ENCODE measurements around the gene KCTD1. TPM values are rescaled to one million over a fixed set of nuclear protein-coding genes. Genes with fewer than 3 reads are reported as not detected.
A peak's percentile ranks its signal among the peaks of the same experiment; 100 is the strongest.

The KCTD1 gene
- total and polyA plus RNA-seq, 4 donors, result 0.78 to 2.9 (median 2.0) TPM

GRCh38 chr18:26575865-26576217 lies 27.5 kb upstream of the KCTD1 start (continued):
- TF ChIP-seq REST (IDR thresholded peaks at IDR 0.05) (no peak), EGR1 (IDR thresholded peaks at IDR 0.05; ENCODE audit: low read depth in 2 of 2) (no peak), TAF1 (conservative IDR thresholded peaks at IDR 0.05) (no peak), HNF4G (IDR thresholded peaks at IDR 0.05) (no peak), MAX (IDR thresholded peaks at IDR 0.05) (no peak), RAD21 (IDR thresholded peaks at IDR 0.05) (no peak)

- H3K9ac ChIP-seq (ENCODE audit: low read depth in 1 of 2, low read length in 2 of 2), result no peak overlapping the region
Observed at GRCh38 chr18:26574958-26575864, 26.9 kb upstream of the KCTD1 start.

GRCh38 chr18:26568926-26569665 lies 20.7 kb upstream of the KCTD1 start:
- Histone ChIP-seq H3K9ac (ENCODE audit: low read depth in 1 of 2, low read length in 2 of 2) (no peak overlapping the region), H3K36me3 (ENCODE audit: control insufficient read depth in 4 of 4, insufficient read depth in 3 of 4, low read depth in 1 of 4, low read length in 3 of 4) (no peaks in the 10 kb centered on the region), H3K4me3 (ENCODE audit: low read depth in 1 of 3, low read length in 3 of 3) (no peak overlapping the region), H3K9me3 (ENCODE audit: control insufficient read depth in 4 of 4, low read length in 3 of 4) (no peaks in the 10 kb centered on the region), H3K27me3 (ENCODE audit: control insufficient read depth in 4 of 4, insufficient read depth in 4 of 4, low read length in 3 of 4) (no peaks in the 10 kb centered on the region), H3K4me1 (ENCODE audit: control insufficient read depth in 4 of 4, insufficient read depth in 4 of 4, low read length in 3 of 4) (peaks cover 2 to 8% (median 4%) of the 10 kb centered on the region in 4 donors), H3K27ac (ENCODE audit: low read depth in 1 of 2, low read length in 2 of 2) (no peak overlapping the region)
- DNase-seq (ENCODE audit: low spot score), result no peak
- TF ChIP-seq RXRA (IDR thresholded peaks at IDR 0.05) (no peak), FOXA1 (IDR thresholded peaks at IDR 0.05) (no peak), RAD21 (IDR thresholded peaks at IDR 0.05) (no peak), ZBTB33 (IDR thresholded peaks at IDR 0.05) (no peak), FOXA2 (IDR thresholded peaks at IDR 0.05) (no peak), YY1 (IDR thresholded peaks at IDR 0.05) (no peak), EGR1 (IDR thresholded peaks at IDR 0.05; ENCODE audit: low read depth in 2 of 2) (no peak), ATF3 (IDR thresholded peaks at IDR 0.05) (no peak), CTCF (IDR thresholded peaks at IDR 0.05; ENCODE audit: low read depth, low read length, missing input control) (no peak), HNF4G (IDR thresholded peaks at IDR 0.05) (no peak), REST (IDR thresholded peaks at IDR 0.05) (no peak), TAF1 (conservative IDR thresholded peaks at IDR 0.05) (no peak)
- WGBS, result 59% methylated on average over 5 of the region's 5 CpGs

More at GRCh38 chr18:26574958-26575864, 26.9 kb upstream of the KCTD1 start:
- Histone ChIP-seq H3K4me1 (ENCODE audit: control insufficient read depth in 4 of 4, insufficient read depth in 4 of 4, low read length in 3 of 4) (peaks cover 0 to 11% (median 7%) of the 10 kb centered on the region in 4 donors), H3K9me3 (ENCODE audit: control insufficient read depth in 4 of 4, low read length in 3 of 4) (no peaks in the 10 kb centered on the region), H3K27ac (ENCODE audit: low read depth in 1 of 2, low read length in 2 of 2) (no peak overlapping the region), H3K4me3 (ENCODE audit: low read depth in 1 of 3, low read length in 3 of 3) (peak overlapping the region; percentile 15 to 49 (median 46)), H3K36me3 (ENCODE audit: control insufficient read depth in 4 of 4, insufficient read depth in 3 of 4, low read depth in 1 of 4, low read length in 3 of 4) (no peaks in the 10 kb centered on the region), H3K27me3 (ENCODE audit: control insufficient read depth in 4 of 4, insufficient read depth in 4 of 4, low read length in 3 of 4) (no peaks in the 10 kb centered on the region)
- 8% methylated on average over 27 of the region's 27 CpGs for WGBS
- no peak for DNase-seq (ENCODE audit: low spot score)
- TF ChIP-seq RXRA (IDR thresholded peaks at IDR 0.05), result no peak
- TF ChIP-seq TAF1 (conservative IDR thresholded peaks at IDR 0.05), result no peak
- TF ChIP-seq FOXA1 (IDR thresholded peaks at IDR 0.05), result no peak
- TF ChIP-seq JUND (IDR thresholded peaks at IDR 0.05), result no peak
- TF ChIP-seq SP1 (IDR thresholded peaks at IDR 0.05), result no peak
